Spleen (tissue), 11 donors: ENCODE results near the gene ECEL1. TPM values are rescaled to one million over a fixed set of nuclear protein-coding genes. Genes with fewer than 3 reads are reported as not detected.

Experiments used
- DNase-seq: peaks from one replicate; pipeline ENCODE4 v3.0.0-alpha.2; 2020
- H3K27ac ChIP-seq, 8 donors: fragments of 200-600 bp; sonication (generic) in 7 of 8; 1 replicate in 4 of 8; 2 replicates in 4 of 8; pipeline versions ENCODE4 v1.5.0 to v1.8.0; 2016 to 2021; ENCODE audit warnings: inconsistent platforms in 4 of 8, mild to moderate bottlenecking in 4 of 8, moderate library complexity in 1 of 8
- H3K27me3 ChIP-seq, 7 donors: fragments of 200-600 bp; sonication (generic) in 6 of 7; replicated peaks in 1 of 7; 1 replicate in 4 of 7; 2 replicates in 3 of 7; pipeline versions ENCODE4 v1.5.0 to v1.8.0; 2016 to 2021; ENCODE audit warnings: inconsistent platforms in 3 of 7, mild to moderate bottlenecking in 1 of 7
- H3K36me3 ChIP-seq, 6 donors: fragments of 200-600 bp; sonication (generic) in 5 of 6; 1 replicate in 4 of 6; 2 replicates in 2 of 6; pipeline versions ENCODE4 v1.5.0 to v1.8.0; 2016 to 2021; ENCODE audit warnings: inconsistent platforms in 2 of 6
- H3K4me1 ChIP-seq, 6 donors: fragments of 200-600 bp; sonication (generic) in 5 of 6; 1 replicate in 3 of 6; 2 replicates in 3 of 6; pipeline versions ENCODE4 v1.5.0 to v1.8.0; 2016 to 2021; ENCODE audit warnings: inconsistent platforms in 3 of 6
- H3K4me3 ChIP-seq, 8 donors: fragments of 200-600 bp; sonication (generic) in 7 of 8; 1 replicate in 4 of 8; 2 replicates in 4 of 8; pipeline versions ENCODE4 v1.5.0 to v1.8.0; 2016 to 2021; ENCODE audit warnings: inconsistent platforms in 4 of 8, mild to moderate bottlenecking in 4 of 8, moderate library complexity in 2 of 8
- H3K9me3 ChIP-seq, 8 donors: fragments of 200-600 bp; sonication (generic) in 7 of 8; 1 replicate in 4 of 8; 2 replicates in 4 of 8; pipeline versions ENCODE4 v1.5.0 to v1.8.0; 2016 to 2021; ENCODE audit warnings: inconsistent platforms in 4 of 8
- POLR2A ChIP-seq, 3 donors: fragments of 450-650 bp; IDR thresholded peaks; one replicate each; pipeline ENCODE4 v1.5.1; 2017; ENCODE audit warnings: antibody characterized with exemption in 3 of 3, mild to moderate bottlenecking in 1 of 3
- POLR2AphosphoS5 ChIP-seq, 3 donors: sonication (generic); formaldehyde crosslinking; IDR thresholded peaks; one replicate each; pipeline ENCODE4 v1.5.1; 2017; ENCODE audit warnings: antibody characterized with exemption in 3 of 3
- WGBS, 5 donors: extraction: QIAGEN DNeasy Blood & Tissue Kit in 3 of 5; methylation state at CpG; one replicate each; pipeline versions ENCODE4 v1.1.5 to v1.1.7; 2013 to 2018; 5-methylcytosine and 5-hydroxymethylcytosine counted together
- intact Hi-C: fragments of 100-400 bp; cut with DNase I; formaldehyde crosslinking; loops from one replicate; pipeline ENCODE4 v1.15.0; 2023; ENCODE audit warnings: low total_unique reads
- polyA plus RNA-seq, 3 donors: library from polyadenylated mRNA; stranded (reverse); fragments of 200-250 nt; gene quantifications; one replicate each; pipeline ENCODE4 v1.2.1, GENCODE V29; 2013
- total RNA-seq, 7 donors: library from RNA; depleted of rRNA in 3 of 7; stranded (reverse); fragments of >200 nt in 3 of 7; fragmentation: NEBNext Ultra II Directional in 4 of 7; extraction: Animal tissue kit (Norgen Biotek cat#: 25700) in 4 of 7; gene quantifications; one replicate each; pipeline versions ENCODE4 v1.1.0 to v1.2.1, GENCODE V29; 2016 to 2021
- TF ChIP-seq, protein P1 (sequence below), 11 experiments: fragments of 200-600 bp in 7 of 11; fragments of 450-650 bp in 4 of 11; sonication (generic) in 4 of 11; IDR thresholded peaks in 8 of 11; conservative IDR thresholded peaks in 3 of 11; 1 replicate in 7 of 11; 2 replicates in 4 of 11; pipeline versions ENCODE4 v1.4.0 to v1.8.0; 2016 to 2021; ENCODE audit warnings: antibody characterized with exemption in 11 of 11, inconsistent platforms in 4 of 11, mild to moderate bottlenecking in 1 of 11
- donor health status: healthy with polysubstance abuse.
- donor health status: DM: no; HTN: no; CAD: no; lungs with moderate emphysema.
- donor health status: DM: no; HTN: no; CAD: no.
- donor health status: Bipolar disorder and iron deficiency.
- donor health status: healthy.
- donor health status: DM: no; HTN: no; CAD: no.
- donor health status: DM: yes; HTN: yes; CAD: no.

Gene ECEL1
- total and polyA plus RNA-seq, 10 donors = 0.10 to 23.1 (median 0.32) TPM; not detected in 2

DNA sequence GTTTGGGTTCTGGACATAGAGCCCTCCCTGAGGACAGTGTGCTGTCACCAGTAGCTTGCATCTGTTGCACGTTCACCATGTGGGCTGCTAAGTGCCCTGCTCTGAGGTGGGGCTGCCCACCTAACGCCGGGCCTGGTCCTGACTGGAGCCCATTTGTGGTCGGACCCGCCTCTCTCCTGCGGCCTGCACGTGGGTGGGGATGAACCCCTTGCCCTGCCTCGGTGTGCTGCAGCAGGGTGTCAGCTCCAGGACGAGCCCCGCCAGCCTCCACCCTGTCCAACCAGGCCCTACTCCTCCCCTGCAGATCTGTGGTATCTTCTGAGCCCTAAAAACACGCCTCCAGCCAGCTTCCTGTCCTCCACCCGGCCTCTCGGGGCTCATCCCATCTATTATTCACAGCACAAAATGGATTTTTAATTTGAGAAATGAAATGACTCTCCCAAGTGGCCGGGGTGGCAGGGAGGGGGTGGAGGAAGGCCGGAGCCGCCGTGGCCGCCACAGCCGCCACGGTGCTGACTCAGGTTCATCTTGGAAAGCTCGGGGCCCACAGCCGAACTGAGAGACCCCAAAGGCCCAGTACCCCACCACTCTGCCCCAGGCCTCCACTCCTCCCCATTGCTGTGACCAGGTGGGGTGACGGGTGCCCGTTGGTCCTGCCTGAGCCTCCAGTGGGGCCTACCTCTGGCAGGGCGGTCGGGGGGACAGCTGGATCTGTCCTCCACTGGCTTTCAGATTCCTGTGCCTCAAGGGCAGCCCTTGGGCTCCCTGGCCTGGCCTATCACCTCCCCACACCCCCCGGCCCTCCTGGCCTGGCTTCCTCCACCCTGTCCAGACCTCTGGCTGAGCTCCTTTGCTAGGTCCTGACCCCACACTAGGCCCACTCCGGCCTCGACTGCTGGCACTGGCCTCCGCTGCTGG lies 2.8 kb upstream of the ECEL1 start:
- H3K27ac ChIP-seq = no peak overlapping the region
- H3K36me3 ChIP-seq = no peaks in the 10 kb centered on the region
- intact Hi-C loops = no loop called here
- no peak overlapping the region for H3K4me3 ChIP-seq
- TF ChIP-seq, protein P1, sequence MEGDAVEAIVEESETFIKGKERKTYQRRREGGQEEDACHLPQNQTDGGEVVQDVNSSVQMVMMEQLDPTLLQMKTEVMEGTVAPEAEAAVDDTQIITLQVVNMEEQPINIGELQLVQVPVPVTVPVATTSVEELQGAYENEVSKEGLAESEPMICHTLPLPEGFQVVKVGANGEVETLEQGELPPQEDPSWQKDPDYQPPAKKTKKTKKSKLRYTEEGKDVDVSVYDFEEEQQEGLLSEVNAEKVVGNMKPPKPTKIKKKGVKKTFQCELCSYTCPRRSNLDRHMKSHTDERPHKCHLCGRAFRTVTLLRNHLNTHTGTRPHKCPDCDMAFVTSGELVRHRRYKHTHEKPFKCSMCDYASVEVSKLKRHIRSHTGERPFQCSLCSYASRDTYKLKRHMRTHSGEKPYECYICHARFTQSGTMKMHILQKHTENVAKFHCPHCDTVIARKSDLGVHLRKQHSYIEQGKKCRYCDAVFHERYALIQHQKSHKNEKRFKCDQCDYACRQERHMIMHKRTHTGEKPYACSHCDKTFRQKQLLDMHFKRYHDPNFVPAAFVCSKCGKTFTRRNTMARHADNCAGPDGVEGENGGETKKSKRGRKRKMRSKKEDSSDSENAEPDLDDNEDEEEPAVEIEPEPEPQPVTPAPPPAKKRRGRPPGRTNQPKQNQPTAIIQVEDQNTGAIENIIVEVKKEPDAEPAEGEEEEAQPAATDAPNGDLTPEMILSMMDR (IDR thresholded peaks at IDR 0.05 in 8 of 11, conservative IDR thresholded peaks at IDR 0.05 in 3 of 11) = no peak
- TF ChIP-seq POLR2AphosphoS5 (IDR thresholded peaks at IDR 0.05) (no peak), POLR2A (IDR thresholded peaks at IDR 0.05) (no peak)
- DNase-seq = peak; percentile 67
- H3K4me1 ChIP-seq = peaks cover 9 to 27% (median 23%) of the 10 kb centered on the region in 6 donors
- peaks cover 0 to 67% (median 36%) of the 10 kb centered on the region in 7 donors for H3K27me3 ChIP-seq
- 78 to 90% (median 87%) methylated on average over 29 to 30 of the region's 30 CpGs for WGBS, 5 donors
- H3K9me3 ChIP-seq = no peaks in the 10 kb centered on the region

DNA sequence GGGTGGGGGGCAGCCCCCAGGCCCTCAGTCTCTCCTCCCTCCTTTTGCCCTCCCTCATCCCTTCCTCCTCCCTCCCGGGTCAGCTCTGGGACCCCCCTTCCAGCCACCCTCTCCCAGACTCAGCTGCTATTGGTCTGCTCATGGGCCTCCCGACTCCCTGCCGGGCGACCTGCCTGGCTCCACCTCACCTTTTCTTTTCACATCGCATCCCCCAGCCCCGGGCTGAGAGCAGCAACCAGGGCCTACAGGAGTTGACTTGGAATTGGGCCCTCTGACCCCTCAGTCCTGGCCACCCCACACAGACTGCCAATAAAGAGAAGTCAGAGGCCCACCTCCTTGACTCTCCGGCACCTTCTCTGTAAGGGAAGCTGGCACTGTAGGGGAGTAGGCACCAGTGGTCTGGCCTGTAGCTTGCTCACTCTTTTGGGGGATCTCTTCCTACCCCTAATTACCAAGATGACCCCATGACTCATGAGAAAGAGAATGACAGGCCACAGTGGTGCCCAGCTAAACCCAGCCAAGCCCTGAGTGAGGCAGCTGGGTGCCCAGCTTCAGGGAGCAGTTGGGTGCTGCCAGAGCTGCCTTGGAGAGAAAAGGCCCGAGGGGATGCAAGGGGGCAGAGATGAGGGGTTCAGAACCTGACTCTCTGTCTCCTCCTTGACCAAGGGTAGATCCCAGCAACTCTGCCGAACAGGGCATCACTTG lies 2.0 kb upstream of the ECEL1 start:
- WGBS, 5 donors = 79 to 85% (median 83%) methylated on average over 9 of the region's 9 CpGs
- H3K27ac ChIP-seq = no peak overlapping the region
- intact Hi-C loops = no loop called here
- no peaks in the 10 kb centered on the region for H3K9me3 ChIP-seq
- H3K4me3 ChIP-seq = no peak overlapping the region
- peak; percentile 54 for DNase-seq
- H3K36me3 ChIP-seq = no peaks in the 10 kb centered on the region
- TF ChIP-seq POLR2A (IDR thresholded peaks at IDR 0.05) (no peak), POLR2AphosphoS5 (IDR thresholded peaks at IDR 0.05) (no peak)
- TF ChIP-seq, protein P1 (IDR thresholded peaks at IDR 0.05 in 8 of 11, conservative IDR thresholded peaks at IDR 0.05 in 3 of 11) = no peak
- H3K27me3 ChIP-seq = peaks cover 0 to 76% (median 45%) of the 10 kb centered on the region in 7 donors
- H3K4me1 ChIP-seq = peaks cover 9 to 34% (median 25%) of the 10 kb centered on the region in 6 donors

DNA sequence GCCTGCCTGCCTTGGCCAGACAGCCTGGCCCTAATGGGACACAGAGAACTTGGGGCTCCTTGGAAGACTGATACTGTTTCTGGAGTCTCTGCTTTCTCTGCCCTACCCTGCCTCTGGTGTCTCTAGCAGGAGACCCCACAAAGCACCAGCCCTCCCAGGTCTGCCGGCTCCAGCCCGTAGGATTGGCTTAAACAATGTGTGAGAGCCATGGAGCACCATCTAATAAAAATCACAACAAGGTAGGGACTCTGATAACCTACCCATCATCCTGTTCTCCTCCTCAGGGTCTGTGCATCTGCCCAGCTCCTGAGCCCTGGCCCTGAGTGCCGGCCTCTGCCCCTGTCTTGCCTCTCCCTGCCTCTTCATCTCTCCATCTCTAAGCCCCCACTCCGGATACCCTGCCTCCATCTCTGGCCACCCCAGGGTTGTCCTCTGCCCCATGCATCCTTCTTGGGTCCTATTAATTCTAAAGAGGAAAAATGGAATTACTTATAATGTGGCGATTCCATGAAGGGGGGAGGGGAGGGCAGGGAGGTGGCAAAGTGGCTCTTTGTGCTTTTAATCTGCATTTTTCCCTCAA lies 1.2 kb upstream of the ECEL1 start:
- 82 to 95% (median 90%) methylated on average over 5 of the region's 5 CpGs for WGBS, 5 donors
- H3K27me3 ChIP-seq = peaks cover 0 to 84% (median 53%) of the 10 kb centered on the region in 7 donors
- H3K36me3 ChIP-seq = no peaks in the 10 kb centered on the region
- TF ChIP-seq POLR2AphosphoS5 (IDR thresholded peaks at IDR 0.05) = no peak
- TF ChIP-seq, protein P1 (IDR thresholded peaks at IDR 0.05 in 8 of 11, conservative IDR thresholded peaks at IDR 0.05 in 3 of 11) = no peak
- no peak for TF ChIP-seq POLR2A (IDR thresholded peaks at IDR 0.05)
- H3K27ac ChIP-seq = no peak overlapping the region
- no peaks in the 10 kb centered on the region for H3K9me3 ChIP-seq
- DNase-seq = peak; percentile 47
- peaks cover 9 to 34% (median 25%) of the 10 kb centered on the region in 6 donors for H3K4me1 ChIP-seq
- no peak overlapping the region for H3K4me3 ChIP-seq
- intact Hi-C loops = no loop called here
